Fibroblast of mammary gland (primary cell): ENCODE data around the gene CTR9.
"Not testable (repeated sequence)": the region's sequence is repeated elsewhere in the genome, so short reads cannot be mapped to it uniquely, and the experiment has no call there.

Source experiments
- DNase-seq: peaks from one replicate; pipeline ENCODE4 v3.0.0-alpha.2; 2010; ENCODE audit warnings: low read depth
- H3K4me3 ChIP-seq: 2 replicates; pipeline ENCODE4 v1.5.1; 2011; ENCODE audit warnings: low read depth, mild to moderate bottlenecking, low read length, moderate library complexity; ENCODE audit not compliant: control insufficient read depth
- CTCF ChIP-seq: conservative IDR thresholded peaks from 2 replicates; pipeline ENCODE4 v1.5.1; 2011; ENCODE audit warnings: low read depth, low read length, inconsistent platforms; ENCODE audit not compliant: control insufficient read depth, insufficient read depth

CTR9 gene

GRCh38 chr11:10808553-10809372 lies 57.7 kb downstream of the CTR9 start, which contains the start of gene EIF4G2:
TSS of gene EIF4G2 (minus strand) at chr11:10808926.
- no peak for TF ChIP-seq CTCF
- peak; percentile 98 for DNase-seq

GRCh38 chr11:10809373-10810160 lies 58.5 kb downstream of the CTR9 start:
- peak; percentile 81 for DNase-seq
- H3K4me3 ChIP-seq = peak overlapping the region; percentile 57
- no peak for TF ChIP-seq CTCF

More at GRCh38 chr11:10808553-10809372, 57.7 kb downstream of the CTR9 start, which contains the start of gene EIF4G2:
- peak within 1 kb of the TSS; percentile 96 for H3K4me3 ChIP-seq

- no peak for TF ChIP-seq CTCF
- DNase-seq = no peak
- no peak overlapping the region for H3K4me3 ChIP-seq
Measured at GRCh38 chr11:10813945-10814344, 62.9 kb downstream of the CTR9 start.

GRCh38 chr11:10818594-10818993 lies 67.5 kb downstream of the CTR9 start:
- DNase-seq = peak; percentile 80
- no peak for TF ChIP-seq CTCF

GRCh38 chr11:10822491-10822890 lies 71.4 kb downstream of the CTR9 start:
- not testable (repeated sequence) for DNase-seq, H3K4me3 ChIP-seq

More at GRCh38 chr11:10818594-10818993, 67.5 kb downstream of the CTR9 start:
- no peak overlapping the region for H3K4me3 ChIP-seq

- no peak for DNase-seq
- no peak overlapping the region for H3K4me3 ChIP-seq
- no peak for TF ChIP-seq CTCF
Measured at GRCh38 chr11:10823152-10823579, 72.1 kb downstream of the CTR9 start.

GRCh38 chr11:10824888-10825287 lies 73.8 kb downstream of the CTR9 start:
- no peak for TF ChIP-seq CTCF
- DNase-seq = no peak

More at GRCh38 chr11:10824888-10825287, 73.8 kb downstream of the CTR9 start:
- H3K4me3 ChIP-seq = no peak overlapping the region
